HFFc6 (cell line): ENCODE results near the gene LAG3. TPM values are rescaled to one million over a fixed set of nuclear protein-coding genes. Genes with fewer than 3 reads are reported as not detected.

Experiments used
- DNase-seq: peaks from one replicate; pipeline ENCODE4 v3.0.0-alpha.2; 2018
- H3K27ac Mint-ChIP-seq: 2 replicates; pipeline ENCODE4 v1.8.0; 2020; ENCODE audit warnings: mild to moderate bottlenecking, mixed read lengths
- H3K27me3 Mint-ChIP-seq: 2 replicates; pipeline ENCODE4 v1.8.0; 2021; ENCODE audit warnings: mild to moderate bottlenecking, moderate library complexity, mixed read lengths; ENCODE audit not compliant: insufficient read depth
- H3K36me3 Mint-ChIP-seq: 2 replicates; pipeline ENCODE4 v1.8.0; 2021; ENCODE audit warnings: low read depth, mixed read lengths
- H3K4me1 Mint-ChIP-seq: 2 replicates; pipeline ENCODE4 v1.8.0; 2020; ENCODE audit warnings: low read depth, mixed read lengths
- H3K4me3 Mint-ChIP-seq: 2 replicates; pipeline ENCODE4 v1.8.0; 2020; ENCODE audit warnings: mild to moderate bottlenecking, moderate library complexity, mixed read lengths
- H3K9me3 Mint-ChIP-seq: 2 replicates; pipeline ENCODE4 v1.8.0; 2020; ENCODE audit warnings: mild to moderate bottlenecking, mixed read lengths
- total RNA-seq, 6 experiments: library from RNA; stranded (reverse); fragmentation: NEBNext Ultra II Directional; extraction: Animal tissue kit (Norgen Biotek cat#: 25700); gene quantifications; 2 replicates in 1 of 6; 3 replicates in 5 of 6; pipeline ENCODE4 v1.2.3, GENCODE V29; 2021
- TF ChIP-seq, protein P1 (sequence below): fragments of 200-600 bp; sonication (generic); IDR thresholded peaks from 2 replicates; pipeline ENCODE4 v1.5.0; 2021; ENCODE audit warnings: antibody characterized with exemption, mild to moderate bottlenecking

LAG3 gene
- total RNA-seq, 6 experiments from 2014 or later, result 0.15 to 0.64 (median 0.50) TPM

DNA sequence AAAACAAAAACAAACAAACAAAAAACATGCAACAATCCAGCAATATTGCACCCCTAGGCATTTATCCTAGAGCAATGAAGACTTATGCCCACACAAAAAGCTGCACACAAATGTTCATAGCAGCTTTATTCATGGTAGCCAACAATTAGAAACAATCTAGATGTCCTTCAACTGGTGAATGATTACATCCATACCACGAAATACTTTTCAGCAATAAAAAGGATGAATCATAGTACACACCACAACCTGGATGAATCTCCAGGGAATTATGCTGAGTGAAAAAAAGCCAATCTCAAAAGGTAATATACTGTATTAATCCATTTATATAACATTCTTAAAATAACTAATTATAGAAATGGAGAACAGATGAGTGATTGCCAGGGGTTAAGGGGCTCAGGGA lies 34.9 kb downstream of the LAG3 start:
- Mint-ChIP-seq H3K36me3 (0 out of 2 replicates have a peak, but pooled peaks cover 4% of the 10 kb centered on the region), H3K4me3 (no peak overlapping the region), H3K9me3 (peaks cover 5% of the 10 kb centered on the region), H3K27ac (no peak overlapping the region), H3K27me3 (peaks cover 4% of the 10 kb centered on the region), H3K4me1 (peaks cover 6% of the 10 kb centered on the region; the same call in 1 of the 2 replicates)
- no peak for DNase-seq
- TF ChIP-seq, protein P1, sequence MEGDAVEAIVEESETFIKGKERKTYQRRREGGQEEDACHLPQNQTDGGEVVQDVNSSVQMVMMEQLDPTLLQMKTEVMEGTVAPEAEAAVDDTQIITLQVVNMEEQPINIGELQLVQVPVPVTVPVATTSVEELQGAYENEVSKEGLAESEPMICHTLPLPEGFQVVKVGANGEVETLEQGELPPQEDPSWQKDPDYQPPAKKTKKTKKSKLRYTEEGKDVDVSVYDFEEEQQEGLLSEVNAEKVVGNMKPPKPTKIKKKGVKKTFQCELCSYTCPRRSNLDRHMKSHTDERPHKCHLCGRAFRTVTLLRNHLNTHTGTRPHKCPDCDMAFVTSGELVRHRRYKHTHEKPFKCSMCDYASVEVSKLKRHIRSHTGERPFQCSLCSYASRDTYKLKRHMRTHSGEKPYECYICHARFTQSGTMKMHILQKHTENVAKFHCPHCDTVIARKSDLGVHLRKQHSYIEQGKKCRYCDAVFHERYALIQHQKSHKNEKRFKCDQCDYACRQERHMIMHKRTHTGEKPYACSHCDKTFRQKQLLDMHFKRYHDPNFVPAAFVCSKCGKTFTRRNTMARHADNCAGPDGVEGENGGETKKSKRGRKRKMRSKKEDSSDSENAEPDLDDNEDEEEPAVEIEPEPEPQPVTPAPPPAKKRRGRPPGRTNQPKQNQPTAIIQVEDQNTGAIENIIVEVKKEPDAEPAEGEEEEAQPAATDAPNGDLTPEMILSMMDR, result no peak

DNA sequence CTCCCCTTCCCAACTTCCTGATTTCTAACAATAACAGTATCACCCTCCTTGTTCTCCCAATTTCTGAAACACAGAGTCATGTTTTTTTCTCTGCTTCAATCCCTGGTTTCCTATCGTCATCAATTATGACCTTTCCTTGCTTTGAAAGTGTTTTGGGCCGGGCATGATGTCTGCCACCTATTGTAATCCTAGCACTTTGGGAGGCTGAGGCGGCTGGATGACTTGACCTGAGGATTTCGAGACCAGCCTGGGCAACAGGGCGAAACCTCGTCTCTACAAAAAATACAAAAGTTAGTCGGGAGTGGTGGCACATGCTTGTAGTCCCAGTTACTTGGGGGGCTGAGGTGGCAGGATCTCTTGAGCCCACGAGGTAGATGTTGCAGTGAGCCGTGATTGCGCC lies 36.7 kb downstream of the LAG3 start:
- TF ChIP-seq, protein P1, result no peak
- Mint-ChIP-seq H3K36me3 (0 out of 2 replicates have a peak, but pooled peaks cover 2% of the 10 kb centered on the region), H3K4me3 (no peak overlapping the region), H3K4me1 (peaks cover 6% of the 10 kb centered on the region; the same call in 1 of the 2 replicates), H3K27me3 (peaks cover 8% of the 10 kb centered on the region), H3K9me3 (peaks cover 3% of the 10 kb centered on the region), H3K27ac (no peak overlapping the region)
- DNase-seq, result no peak

DNA sequence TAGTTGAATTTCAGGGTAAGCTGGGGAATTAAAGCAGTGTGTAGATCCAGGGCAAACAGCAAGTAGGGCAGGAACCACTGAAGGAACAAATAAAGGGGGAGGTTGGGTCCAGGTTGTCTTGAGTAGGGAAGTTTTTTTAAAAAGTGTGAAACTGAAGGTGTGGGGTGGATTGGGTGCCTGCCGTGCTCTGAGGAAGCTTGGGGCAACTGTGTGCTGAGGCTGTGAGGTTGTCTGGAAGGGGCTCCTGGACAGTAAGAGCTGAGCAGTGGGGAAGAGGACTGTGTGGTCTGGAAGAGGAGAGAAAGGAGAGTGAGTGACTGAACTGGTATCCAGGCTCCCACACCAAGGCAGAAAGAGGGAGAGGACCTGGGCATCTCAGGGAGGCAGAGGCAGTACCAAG lies 38.4 kb downstream of the LAG3 start:
- TF ChIP-seq, protein P1, result no peak
- H3K4me1 Mint-ChIP-seq, result peaks cover 6% of the 10 kb centered on the region; the same call in 1 of the 2 replicates
- H3K36me3 Mint-ChIP-seq, result no peaks in the 10 kb centered on the region
- no peak overlapping the region for H3K4me3 Mint-ChIP-seq
- H3K27ac Mint-ChIP-seq, result no peak overlapping the region
- no peak for DNase-seq
- H3K27me3 Mint-ChIP-seq, result peaks cover 9% of the 10 kb centered on the region
- no peaks in the 10 kb centered on the region for H3K9me3 Mint-ChIP-seq

DNA sequence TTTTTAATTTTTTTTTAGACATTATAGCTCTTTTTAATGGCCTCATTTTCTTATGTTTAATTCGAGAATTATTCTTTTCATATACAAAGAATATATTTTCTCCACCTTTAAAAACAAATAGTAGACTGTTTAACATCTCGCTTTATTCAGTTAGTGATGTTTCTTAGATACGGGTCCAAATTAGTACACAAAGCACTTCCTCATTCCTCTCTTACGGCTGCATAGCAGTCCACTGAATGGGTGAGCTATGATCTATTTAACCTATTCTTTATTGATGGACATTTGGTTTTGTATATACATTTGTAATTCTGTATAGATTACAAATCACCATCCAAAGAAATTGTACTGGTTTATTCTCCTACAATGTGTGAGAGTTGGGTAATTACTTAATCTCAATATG lies 41.0 kb downstream of the LAG3 start:
- TF ChIP-seq, protein P1, result no peak
- Mint-ChIP-seq H3K36me3 (no peaks in the 10 kb centered on the region), H3K4me1 (peaks cover 6% of the 10 kb centered on the region; the same call in 1 of the 2 replicates), H3K4me3 (no peak overlapping the region), H3K27ac (no peak overlapping the region), H3K27me3 (peaks cover 28% of the 10 kb centered on the region), H3K9me3 (no peaks in the 10 kb centered on the region)
- DNase-seq, result no peak

DNA sequence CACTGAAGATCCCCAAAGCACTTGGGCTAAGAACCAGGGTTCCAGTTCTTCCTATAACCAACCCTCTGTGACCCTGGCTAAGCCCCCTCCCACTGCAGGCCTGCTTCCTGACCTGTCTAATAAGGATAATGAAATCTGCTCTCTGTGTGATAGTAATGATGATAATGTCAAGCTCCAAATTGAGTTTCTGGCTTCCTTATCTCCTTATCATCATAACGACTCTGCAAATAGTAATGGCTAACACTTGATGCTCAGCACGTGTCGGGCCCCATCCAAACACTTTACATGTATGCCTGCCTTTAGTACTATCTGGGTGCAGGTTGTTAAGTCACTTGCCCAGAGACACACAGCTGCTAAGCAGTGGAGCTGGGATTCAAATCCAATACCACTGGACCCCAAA lies 44.3 kb downstream of the LAG3 start:
- TF ChIP-seq, protein P1, result no peak
- H3K4me1 Mint-ChIP-seq, result peaks cover 19% of the 10 kb centered on the region
- no peaks in the 10 kb centered on the region for H3K9me3 Mint-ChIP-seq
- no peak overlapping the region for H3K27ac Mint-ChIP-seq
- no peak overlapping the region for H3K4me3 Mint-ChIP-seq
- DNase-seq, result no peak
- H3K27me3 Mint-ChIP-seq, result peaks cover 36% of the 10 kb centered on the region
- no peaks in the 10 kb centered on the region for H3K36me3 Mint-ChIP-seq

DNA sequence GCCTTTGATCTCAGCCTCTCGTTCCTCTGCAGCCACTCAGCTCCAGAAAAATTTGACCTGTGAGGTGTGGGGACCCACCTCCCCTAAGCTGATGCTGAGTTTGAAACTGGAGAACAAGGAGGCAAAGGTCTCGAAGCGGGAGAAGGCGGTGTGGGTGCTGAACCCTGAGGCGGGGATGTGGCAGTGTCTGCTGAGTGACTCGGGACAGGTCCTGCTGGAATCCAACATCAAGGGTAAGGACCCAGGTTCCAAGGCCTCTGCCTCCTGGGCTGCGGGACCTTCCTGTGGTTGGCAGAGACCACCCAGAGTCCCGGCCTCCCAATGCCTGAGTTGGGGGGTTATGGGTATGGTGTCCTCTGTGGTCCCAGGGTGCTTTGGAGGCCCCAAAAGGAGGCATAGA lies 44.8 kb downstream of the LAG3 start:
- Mint-ChIP-seq H3K36me3 (no peaks in the 10 kb centered on the region), H3K27ac (no peak overlapping the region), H3K4me3 (no peak overlapping the region), H3K9me3 (no peaks in the 10 kb centered on the region), H3K4me1 (peaks cover 23% of the 10 kb centered on the region), H3K27me3 (peaks cover 39% of the 10 kb centered on the region)
- no peak for DNase-seq
- TF ChIP-seq, protein P1, result no peak
